HCT116 (cell line): ENCODE results near the gene LRRC75A. TPM values are rescaled to one million over a fixed set of nuclear protein-coding genes. Genes with fewer than 3 reads are reported as not detected.

Source experiments
- ATAC-seq: fragments of 200-7000 bp; cut with Tn5 transposase; 2 replicates; pipeline ENCODE4 v1.9.1; 2020; ENCODE audit warnings: mild to moderate bottlenecking, moderate library complexity
- BruUV-seq: library from RNA; stranded (reverse); fragments of 400-500 nt; replicated peaks from 2 replicates; lab custom pipeline; 2021; lab: Mats Ljungman, UMichigan
- CTCF ChIA-PET: fragments of 300-600 bp; sonication (Branson Sonifier 250); formaldehyde crosslinking; loops from one replicate; lab custom pipeline; 2021; ENCODE audit warnings: antibody characterized with exemption; lab: Charles Lee
- POLR2A ChIA-PET: fragments of 300-600, 350-600 bp; sonication (Branson Sonifier 250); formaldehyde crosslinking; loops from one replicate; lab custom pipeline; 2021; ENCODE audit warnings: antibody characterized with exemption; lab: Charles Lee
- RAD21 ChIA-PET, 2 experiments: fragments of 300-600 bp; sonication (Branson Sonifier 250); formaldehyde crosslinking; loops; one replicate each; lab custom pipeline; 2023; ENCODE audit warnings: low total read pairs in 2 of 2; ENCODE audit not compliant: uncharacterized antibody in 2 of 2, unreplicated experiment in 2 of 2, low non-redundant PET in 1 of 2; lab: Charles Lee
- DNase-seq: peaks from one replicate; pipeline ENCODE4 v3.0.0-alpha.2; 2010; ENCODE audit warnings: low read depth, low spot score
- H2AFZ ChIP-seq: fragments of 200-600 bp; shearing (Covaris generic), sonication (generic); 2 replicates; pipeline ENCODE4 v1.6.1; 2017; ENCODE audit warnings: low read depth, mixed run types, mixed read lengths, antibody characterized with exemption, low read length; ENCODE audit not compliant: poor library complexity, severe bottlenecking
- H3K27ac ChIP-seq: 2 replicates; pipeline ENCODE4 v1.5.1; 2012; ENCODE audit warnings: low read depth, low read length
- H3K27me3 ChIP-seq: fragments of 200-600 bp; sonication (generic); 2 replicates; pipeline ENCODE4 v1.6.1; 2016; ENCODE audit warnings: mixed run types, low read length, mixed read lengths; ENCODE audit not compliant: insufficient read depth
- H3K36me3 ChIP-seq, 2 experiments: fragments of 200-500 bp in 1 of 2; fragments of 200-600 bp in 1 of 2; sonication (Bioruptor generic) in 1 of 2; sonication (generic) in 1 of 2; 2 replicates each; pipeline versions ENCODE4 v1.5.1 to v1.6.1; 2014 to 2016; ENCODE audit warnings: low read length in 2 of 2, inconsistent platforms in 1 of 2, mixed read lengths in 1 of 2, mixed run types in 1 of 2; ENCODE audit not compliant: insufficient read depth in 2 of 2, control insufficient read depth in 1 of 2
- H3K4me1 ChIP-seq, 2 experiments: fragments of 200-600 bp in 1 of 2; sonication (generic) in 1 of 2; 2 replicates each; pipeline versions ENCODE4 v1.5.1 to v1.6.1; 2012 to 2017; ENCODE audit warnings: low read length in 2 of 2, inconsistent platforms in 1 of 2, mild to moderate bottlenecking in 1 of 2, mixed read lengths in 1 of 2, mixed run types in 1 of 2, moderate library complexity in 1 of 2; ENCODE audit not compliant: insufficient read depth in 2 of 2, control insufficient read depth in 1 of 2
- H3K4me2 ChIP-seq: fragments of 200-600 bp; sonication (generic); 2 replicates; pipeline ENCODE4 v1.6.1; 2017; ENCODE audit warnings: mixed run types, low read length, mixed read lengths
- H3K4me3 ChIP-seq, 2 experiments: fragments of 200-600 bp in 1 of 2; sonication (generic) in 1 of 2; replicated peaks in 1 of 2; 2 replicates each; pipeline ENCODE4 v1.5.1; 2011 to 2016; ENCODE audit warnings: low read length in 2 of 2, control low read depth in 1 of 2, low read depth in 1 of 2, mild to moderate bottlenecking in 1 of 2, mixed read lengths in 1 of 2, mixed run types in 1 of 2
- H3K79me2 ChIP-seq: fragments of 200-600 bp; sonication (generic); 2 replicates; pipeline ENCODE4 v1.6.1; 2017; ENCODE audit warnings: mild to moderate bottlenecking, mixed run types, low read length, moderate library complexity, mixed read lengths; ENCODE audit not compliant: insufficient read depth
- H3K9ac ChIP-seq: fragments of 200-600 bp; sonication (generic); 2 replicates; pipeline ENCODE4 v1.6.1; 2016; ENCODE audit warnings: low read length, mixed read lengths
- H3K9me2 ChIP-seq: fragments of 200-600 bp; sonication (generic), shearing (Covaris generic); 2 replicates; pipeline ENCODE4 v1.6.1; 2017; ENCODE audit warnings: mixed run types, mild to moderate bottlenecking, moderate library complexity; ENCODE audit not compliant: insufficient read depth
- H3K9me3 ChIP-seq, 2 experiments: fragments of 200-500 bp in 1 of 2; fragments of 200-600 bp in 1 of 2; sonication (Bioruptor generic) in 1 of 2; sonication (generic) in 1 of 2; 2 replicates each; pipeline ENCODE4 v1.6.1; 2014 to 2017; ENCODE audit warnings: low read length in 2 of 2, mixed read lengths in 2 of 2, inconsistent platforms in 1 of 2, low read depth in 1 of 2, mild to moderate bottlenecking in 1 of 2, mixed run types in 1 of 2, moderate library complexity in 1 of 2; ENCODE audit not compliant: control insufficient read depth in 1 of 2, insufficient read depth in 1 of 2
- H4K20me1 ChIP-seq: fragments of 200-600 bp; sonication (generic), shearing (Covaris generic); 2 replicates; pipeline ENCODE4 v1.6.1; 2017; ENCODE audit warnings: mixed run types, mild to moderate bottlenecking, moderate library complexity; ENCODE audit not compliant: insufficient read depth
- ELF1 ChIP-seq: IDR thresholded peaks from 2 replicates; pipeline ENCODE4 v1.6.1; 2012; ENCODE audit warnings: low read depth, borderline replicate concordance
- EZH2 ChIP-seq: fragments of 200-600 bp; sonication (generic); IDR thresholded peaks from 2 replicates; pipeline ENCODE4 v1.6.1; 2017; ENCODE audit warnings: antibody characterized with exemption, mixed run types
- FOSL1 ChIP-seq: IDR thresholded peaks from 2 replicates; pipeline ENCODE4 v1.6.1; 2012; ENCODE audit warnings: low read depth
- POLR2A ChIP-seq: IDR thresholded peaks from 2 replicates; pipeline ENCODE4 v1.7.0; 2011; ENCODE audit warnings: borderline replicate concordance; ENCODE audit not compliant: insufficient read depth, insufficient read length; ENCODE audit errors: extremely low read depth
- POLR2AphosphoS5 ChIP-seq: IDR thresholded peaks from 2 replicates; pipeline ENCODE4 v1.6.1; 2011; ENCODE audit warnings: mild to moderate bottlenecking, low read depth, low read length, moderate library complexity
- RAD21 ChIP-seq: IDR thresholded peaks from 2 replicates; pipeline ENCODE4 v1.6.1; 2012; ENCODE audit warnings: low read depth, mild to moderate bottlenecking
- SIN3A ChIP-seq: IDR thresholded peaks from 2 replicates; pipeline ENCODE4 v1.6.1; 2012; ENCODE audit warnings: low read depth
- TCF7L2 ChIP-seq: IDR thresholded peaks from 2 replicates; pipeline ENCODE4 v1.7.0; 2011; ENCODE audit warnings: borderline replicate concordance, inconsistent platforms; ENCODE audit not compliant: insufficient read depth, insufficient read length; ENCODE audit errors: extremely low read depth
- YY1 ChIP-seq: IDR thresholded peaks from 2 replicates; pipeline ENCODE4 v1.6.1; 2011; ENCODE audit warnings: low read length, low read depth, moderate library complexity, mild to moderate bottlenecking; ENCODE audit not compliant: insufficient replicate concordance; ENCODE audit errors: extremely low read depth
- ZBTB33 ChIP-seq: IDR thresholded peaks from 2 replicates; pipeline ENCODE4 v1.6.1; 2011; ENCODE audit warnings: mild to moderate bottlenecking, low read length, moderate library complexity; ENCODE audit not compliant: insufficient replicate concordance; ENCODE audit errors: extremely low read depth
- ZFX ChIP-seq: fragments of 450-650 bp; IDR thresholded peaks from 2 replicates; pipeline ENCODE4 v1.6.1; 2017
- ZNF274 ChIP-seq: fragments of 200-500 bp; sonication (Bioruptor generic); IDR thresholded peaks from 2 replicates; pipeline ENCODE4 v1.6.1; 2014; ENCODE audit warnings: mild to moderate bottlenecking, low read depth, low read length, inconsistent platforms
- intact Hi-C: fragments of 100-400 bp; cut with micrococcal nuclease; formaldehyde crosslinking; loops from 2 replicates; pipeline ENCODE4 v1.10.0; 2022
- total RNA-seq: library from RNA; stranded (reverse); gene quantifications from one replicate; pipeline ENCODE4 v1.2.1, GENCODE V29; 2021; ENCODE audit not compliant: unreplicated experiment
- TF ChIP-seq, protein P1 (sequence below): IDR thresholded peaks from 2 replicates; pipeline ENCODE4 v1.6.1; 2012
- TF ChIP-seq, protein P2 (sequence below): IDR thresholded peaks from 2 replicates; pipeline ENCODE4 v1.6.1; 2012

LRRC75A gene
- total RNA-seq, 1 experiment from 2014 or later: 2.3 TPM

GRCh38 chr17:16473044-16474011 is 18.7 kb downstream of the LRRC75A start:
- no peak overlapping the region for H3K4me3 ChIP-seq
- no peaks in the 10 kb centered on the region for H3K27me3 ChIP-seq
- POLR2A ChIA-PET: no interaction called here
- no peak for TF ChIP-seq POLR2A
- TF ChIP-seq TCF7L2: no peak
- TF ChIP-seq YY1: no peak
- TF ChIP-seq, protein P1, sequence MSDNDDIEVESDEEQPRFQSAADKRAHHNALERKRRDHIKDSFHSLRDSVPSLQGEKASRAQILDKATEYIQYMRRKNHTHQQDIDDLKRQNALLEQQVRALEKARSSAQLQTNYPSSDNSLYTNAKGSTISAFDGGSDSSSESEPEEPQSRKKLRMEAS: no peak
- no peak for TF ChIP-seq RAD21
- no peak for TF ChIP-seq FOSL1
- TF ChIP-seq, protein P2, sequence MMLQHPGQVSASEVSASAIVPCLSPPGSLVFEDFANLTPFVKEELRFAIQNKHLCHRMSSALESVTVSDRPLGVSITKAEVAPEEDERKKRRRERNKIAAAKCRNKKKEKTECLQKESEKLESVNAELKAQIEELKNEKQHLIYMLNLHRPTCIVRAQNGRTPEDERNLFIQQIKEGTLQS: no peak
- no peak for TF ChIP-seq ZBTB33
- TF ChIP-seq SIN3A: no peak
- TF ChIP-seq EZH2: no peak
- no peak for TF ChIP-seq ZNF274
- TF ChIP-seq POLR2AphosphoS5: no peak
- TF ChIP-seq ZFX: no peak
- no peak for TF ChIP-seq ELF1
- intact Hi-C loops: no loop called here
- BruUV-seq: no TSS peak
- no peaks in the 10 kb centered on the region for H3K79me2 ChIP-seq
- ATAC-seq (no peak), DNase-seq (no peak)
- H3K36me3 ChIP-seq: no peaks in the 10 kb centered on the region
- H3K4me2 ChIP-seq: no peak overlapping the region
- no peak overlapping the region for H2AFZ ChIP-seq
- no peaks in the 10 kb centered on the region for H3K9me3 ChIP-seq
- H3K27ac ChIP-seq: no peak overlapping the region
- no peak overlapping the region for H3K9ac ChIP-seq
- peaks cover 14 to 22% of the 10 kb centered on the region in 2 experiments for H3K4me1 ChIP-seq
- H4K20me1 ChIP-seq: no peaks in the 10 kb centered on the region
- H3K9me2 ChIP-seq: no peaks in the 10 kb centered on the region
- RAD21 ChIA-PET: no interaction called here
- CTCF ChIA-PET: no interaction called here
